Measurements from ENCODE around the gene COL6A3. TPM values are rescaled to one million over a fixed set of nuclear protein-coding genes. Genes with fewer than 3 reads are reported as not detected.

COL6A3 gene
- total RNA-seq, 1 donor from 2014 or later: 57.1 TPM

DNA sequence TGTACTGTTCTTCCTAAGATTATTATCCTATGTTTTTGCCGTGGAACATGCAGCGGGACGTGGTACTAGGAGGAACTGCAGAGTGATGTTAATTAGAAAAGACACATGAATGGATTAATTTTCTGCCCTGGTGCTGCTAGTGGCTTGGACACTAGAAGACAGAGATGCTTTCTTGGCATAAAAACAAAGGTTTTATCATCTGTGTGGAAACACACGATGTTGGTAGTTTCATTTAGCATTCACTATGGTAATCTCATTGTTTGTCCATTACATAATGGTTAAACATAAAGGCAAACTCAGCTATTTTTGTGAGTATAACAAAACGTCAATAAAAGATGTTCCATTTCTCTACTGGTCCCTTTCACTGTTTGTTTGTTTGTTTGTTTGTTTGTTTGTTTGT is 22.8 kb downstream of the COL6A3 start:
- intact Hi-C loops (cut with micrococcal nuclease): loop anchor here (10.0 kb wide), 1 partner anchor 276 kb away; no protein-coding TSS in a partner anchor

DNA sequence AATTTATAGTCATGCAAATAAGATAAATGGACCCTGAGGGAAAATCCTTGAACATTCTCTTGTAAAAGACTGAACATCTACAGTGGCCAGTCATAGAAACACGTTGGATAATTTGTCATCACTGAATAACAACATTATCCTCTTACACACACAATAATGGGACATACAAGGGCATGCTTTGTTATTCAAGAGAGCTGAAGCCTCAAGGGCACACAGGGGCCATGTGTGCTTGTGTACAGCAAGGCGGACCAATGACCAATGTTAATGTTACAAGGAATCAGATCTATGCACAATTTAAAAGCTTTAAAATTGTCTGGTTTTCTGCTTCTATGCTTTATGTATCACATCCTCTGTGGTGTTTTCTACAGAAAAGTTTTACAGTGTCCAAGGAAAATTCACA is 23.7 kb downstream of the COL6A3 start:
- Histone ChIP-seq H3K27me3 (ENCODE audit: low read depth) (peaks cover 24% of the 10 kb centered on the region), H3K4me3 (no peak overlapping the region), H3K4me1 (peaks cover 6% of the 10 kb centered on the region), H3K9me3 (replicated peaks) (no peaks in the 10 kb centered on the region), H3K27ac (replicated peaks) (no peak overlapping the region), H3K36me3 (peaks cover 4% of the 10 kb centered on the region)
- DNase-seq: no peak
- TF ChIP-seq, protein P1, sequence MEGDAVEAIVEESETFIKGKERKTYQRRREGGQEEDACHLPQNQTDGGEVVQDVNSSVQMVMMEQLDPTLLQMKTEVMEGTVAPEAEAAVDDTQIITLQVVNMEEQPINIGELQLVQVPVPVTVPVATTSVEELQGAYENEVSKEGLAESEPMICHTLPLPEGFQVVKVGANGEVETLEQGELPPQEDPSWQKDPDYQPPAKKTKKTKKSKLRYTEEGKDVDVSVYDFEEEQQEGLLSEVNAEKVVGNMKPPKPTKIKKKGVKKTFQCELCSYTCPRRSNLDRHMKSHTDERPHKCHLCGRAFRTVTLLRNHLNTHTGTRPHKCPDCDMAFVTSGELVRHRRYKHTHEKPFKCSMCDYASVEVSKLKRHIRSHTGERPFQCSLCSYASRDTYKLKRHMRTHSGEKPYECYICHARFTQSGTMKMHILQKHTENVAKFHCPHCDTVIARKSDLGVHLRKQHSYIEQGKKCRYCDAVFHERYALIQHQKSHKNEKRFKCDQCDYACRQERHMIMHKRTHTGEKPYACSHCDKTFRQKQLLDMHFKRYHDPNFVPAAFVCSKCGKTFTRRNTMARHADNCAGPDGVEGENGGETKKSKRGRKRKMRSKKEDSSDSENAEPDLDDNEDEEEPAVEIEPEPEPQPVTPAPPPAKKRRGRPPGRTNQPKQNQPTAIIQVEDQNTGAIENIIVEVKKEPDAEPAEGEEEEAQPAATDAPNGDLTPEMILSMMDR (IDR thresholded peaks at IDR 0.05; ENCODE audit: borderline replicate concordance): no peak
- intact Hi-C loops (cut with micrococcal nuclease): loop anchor here (10.0 kb wide), 1 partner anchor 275 kb away; no protein-coding TSS in a partner anchor

More for the DNA sequence above, 22.8 kb downstream of the COL6A3 start:
- H3K4me1 ChIP-seq: peaks cover 6% of the 10 kb centered on the region
- H3K27me3 ChIP-seq (ENCODE audit: low read depth): peaks cover 33% of the 10 kb centered on the region
- TF ChIP-seq, protein P1 (IDR thresholded peaks at IDR 0.05; ENCODE audit: borderline replicate concordance): no peak
- DNase-seq: no peak
- no peak overlapping the region for H3K27ac ChIP-seq (replicated peaks)
- peaks cover 4% of the 10 kb centered on the region for H3K36me3 ChIP-seq
- no peaks in the 10 kb centered on the region for H3K9me3 ChIP-seq (replicated peaks)
- no peak overlapping the region for H3K4me3 ChIP-seq

DNA sequence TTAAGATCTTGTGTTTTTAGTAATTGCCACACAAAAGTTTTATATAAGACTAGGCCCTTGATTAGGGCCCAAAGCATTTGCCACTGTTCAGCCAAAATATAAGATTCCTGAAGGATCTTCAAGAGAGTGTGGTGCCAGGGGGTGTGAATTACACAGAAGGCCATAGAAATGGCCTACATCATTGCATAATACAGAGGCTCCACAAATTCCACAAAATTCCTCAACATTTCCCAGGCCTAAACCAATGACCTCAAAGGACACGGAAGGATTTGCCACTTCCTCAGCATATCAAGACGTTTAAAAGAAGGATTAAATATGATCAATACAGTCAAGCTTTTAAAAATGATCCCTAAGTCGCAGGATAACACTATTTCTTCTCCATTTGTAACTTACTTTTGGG is 24.1 kb downstream of the COL6A3 start:
- Histone ChIP-seq H3K4me1 (peaks cover 6% of the 10 kb centered on the region), H3K27ac (replicated peaks) (no peak overlapping the region)

DNA sequence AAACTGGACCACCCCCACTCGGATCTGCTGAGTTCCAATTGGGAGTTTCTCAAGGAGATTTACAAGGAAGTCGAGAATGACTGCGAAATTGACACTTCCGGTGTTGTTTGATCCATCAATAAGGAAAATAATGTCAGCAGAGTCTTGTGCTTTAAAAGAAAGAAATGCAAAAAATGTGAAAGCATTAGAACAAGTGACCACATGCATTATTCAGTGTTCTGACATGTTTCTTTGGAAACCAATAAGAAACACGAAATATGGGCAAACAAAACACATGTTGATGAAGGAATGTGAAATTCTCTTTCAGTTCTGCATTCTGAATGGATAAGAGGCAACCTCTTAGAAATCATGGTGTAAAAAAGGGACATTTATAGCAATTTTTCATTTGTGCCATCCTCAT is 25.9 kb downstream of the COL6A3 start:
- peaks cover 4% of the 10 kb centered on the region for H3K36me3 ChIP-seq
- intact Hi-C loops (cut with micrococcal nuclease): no loop called here
- no peaks in the 10 kb centered on the region for H3K9me3 ChIP-seq (replicated peaks)
- TF ChIP-seq, protein P1 (IDR thresholded peaks at IDR 0.05; ENCODE audit: borderline replicate concordance): no peak
- no peak overlapping the region for H3K27ac ChIP-seq (replicated peaks)
- DNase-seq: no peak
- peaks cover 6% of the 10 kb centered on the region for H3K4me1 ChIP-seq
- peaks cover 8% of the 10 kb centered on the region for H3K27me3 ChIP-seq (ENCODE audit: low read depth)
- no peak overlapping the region for H3K4me3 ChIP-seq

More for the DNA sequence above, 24.1 kb downstream of the COL6A3 start:
- Histone ChIP-seq H3K9me3 (replicated peaks) (no peaks in the 10 kb centered on the region), H3K4me3 (no peak overlapping the region), H3K27me3 (ENCODE audit: low read depth) (peaks cover 20% of the 10 kb centered on the region), H3K36me3 (peaks cover 4% of the 10 kb centered on the region)
- intact Hi-C loops (cut with micrococcal nuclease): loop anchor here (10.0 kb wide), 1 partner anchor 275 kb away; no protein-coding TSS in a partner anchor
- no peak for DNase-seq
- TF ChIP-seq, protein P1 (IDR thresholded peaks at IDR 0.05; ENCODE audit: borderline replicate concordance): no peak

DNA sequence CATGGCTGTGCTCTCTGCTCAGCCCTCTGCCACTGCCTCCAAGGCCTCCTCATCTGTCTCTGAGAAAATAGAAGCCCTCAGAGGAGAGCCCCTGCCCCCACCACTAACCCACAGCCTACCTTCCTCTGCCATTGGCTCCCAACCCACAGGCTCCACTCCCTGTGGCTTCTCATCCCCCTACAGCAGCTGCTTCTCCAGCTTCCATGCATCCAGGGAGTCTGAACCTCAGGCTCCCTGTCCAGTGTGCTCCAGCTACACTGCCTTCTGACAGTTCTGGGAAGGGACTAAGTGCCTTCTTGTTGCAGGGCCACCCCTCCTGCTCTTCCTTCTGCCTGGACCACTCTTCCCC is 29.3 kb downstream of the COL6A3 start:
- DNase-seq: no peak
- Histone ChIP-seq H3K4me3 (no peak overlapping the region), H3K9me3 (replicated peaks) (peaks cover 4% of the 10 kb centered on the region), H3K27ac (replicated peaks) (no peak overlapping the region), H3K4me1 (no peaks in the 10 kb centered on the region), H3K27me3 (ENCODE audit: low read depth) (peaks cover 6% of the 10 kb centered on the region), H3K36me3 (peaks cover 18% of the 10 kb centered on the region)
- intact Hi-C loops (cut with micrococcal nuclease): no loop called here
- TF ChIP-seq, protein P1 (IDR thresholded peaks at IDR 0.05; ENCODE audit: borderline replicate concordance): no peak

Measured in left ventricle myocardium inferior (tissue), 1 donor.